GM23338 (cell line): ENCODE data around the gene CHN1. TPM values are rescaled to one million over a fixed set of nuclear protein-coding genes. Genes with fewer than 3 reads are reported as not detected.
A peak's percentile ranks its signal among the peaks of the same experiment; 100 is the strongest.

ENCODE experiments used
- ATAC-seq: fragments of 200-7000 bp; cut with Tn5 transposase; 3 replicates; pipeline ENCODE4 v1.9.1; 2020
- DNase-seq: peaks from one replicate; pipeline ENCODE4 v3.0.0-alpha.2; 2015; ENCODE audit warnings: low spot score
- H2AFZ ChIP-seq: fragments of 200-600 bp; sonication (generic); 2 replicates; pipeline ENCODE4 v1.8.0; 2016; ENCODE audit warnings: antibody characterized with exemption, mild to moderate bottlenecking, moderate library complexity
- H3F3A ChIP-seq: fragments of 200-600 bp; sonication (generic); replicated peaks from 2 replicates; pipeline ENCODE4 v1.8.0; 2017; ENCODE audit warnings: antibody characterized with exemption, mixed run types, low read depth
- H3K27ac ChIP-seq: fragments of 200-600 bp; sonication (generic); 2 replicates; pipeline ENCODE4 v1.6.1; 2016; ENCODE audit warnings: low read depth
- H3K27me3 ChIP-seq: fragments of 200-600 bp; sonication (generic); 2 replicates; pipeline ENCODE4 v1.8.0; 2016; ENCODE audit warnings: mild to moderate bottlenecking, mixed run types, moderate library complexity; ENCODE audit not compliant: insufficient read depth
- H3K36me3 ChIP-seq: fragments of 200-600 bp; sonication (generic); 2 replicates; pipeline ENCODE4 v1.8.0; 2016; ENCODE audit warnings: mild to moderate bottlenecking; ENCODE audit not compliant: insufficient read depth
- H3K4me1 ChIP-seq: fragments of 200-600 bp; sonication (generic); 2 replicates; pipeline ENCODE4 v1.8.0; 2016; ENCODE audit warnings: mild to moderate bottlenecking, moderate library complexity; ENCODE audit not compliant: insufficient read depth
- H3K4me2 ChIP-seq: fragments of 200-600 bp; sonication (generic); 2 replicates; pipeline ENCODE4 v1.7.1; 2017; ENCODE audit warnings: mixed run types
- H3K4me3 ChIP-seq: fragments of 200-600 bp; sonication (generic); 2 replicates; pipeline ENCODE4 v1.6.1; 2016; ENCODE audit warnings: mixed run types
- H3K79me2 ChIP-seq: fragments of 200-600 bp; sonication (generic); replicated peaks from 2 replicates; pipeline ENCODE4 v1.8.0; 2017; ENCODE audit warnings: mild to moderate bottlenecking; ENCODE audit not compliant: insufficient read depth
- H3K9me2 ChIP-seq: fragments of 200-600 bp; sonication (generic); 2 replicates; pipeline ENCODE4 v1.8.0; 2017; ENCODE audit not compliant: insufficient read depth
- H4K20me1 ChIP-seq: fragments of 200-600 bp; sonication (generic); replicated peaks from 2 replicates; pipeline ENCODE4 v1.8.0; 2017; ENCODE audit warnings: mild to moderate bottlenecking; ENCODE audit not compliant: insufficient read depth
- H3K27ac Mint-ChIP-seq: 2 replicates; pipeline ENCODE4 v1.8.0; 2020; ENCODE audit warnings: inconsistent platforms, mild to moderate bottlenecking, moderate library complexity, mixed read lengths
- H3K27me3 Mint-ChIP-seq: 3 replicates; pipeline ENCODE4 v1.8.0; 2022; ENCODE audit warnings: low read depth, mild to moderate bottlenecking, moderate library complexity, mixed read lengths, inconsistent platforms; ENCODE audit not compliant: insufficient read depth, poor library complexity
- H3K36me3 Mint-ChIP-seq: 3 replicates; pipeline ENCODE4 v1.8.0; 2021; ENCODE audit warnings: low read depth, mild to moderate bottlenecking, inconsistent platforms, moderate library complexity, mixed read lengths
- H3K4me1 Mint-ChIP-seq: 3 replicates; pipeline ENCODE4 v1.8.0; 2020; ENCODE audit warnings: mild to moderate bottlenecking, inconsistent platforms, mixed read lengths
- H3K4me3 Mint-ChIP-seq: 3 replicates; pipeline ENCODE4 v1.8.0; 2021; ENCODE audit warnings: moderate library complexity, mild to moderate bottlenecking, inconsistent platforms, mixed read lengths
- H3K9me3 Mint-ChIP-seq: 3 replicates; pipeline ENCODE4 v1.8.0; 2020; ENCODE audit warnings: moderate library complexity, mild to moderate bottlenecking, inconsistent platforms, mixed read lengths
- CREB1 ChIP-seq: fragments of 250-450 bp; sonication (Bioruptor Pico); IDR thresholded peaks from 2 replicates; pipeline ENCODE4 v1.5.0; 2020; ENCODE audit warnings: low read depth, mild to moderate bottlenecking, moderate library complexity
- CTCF ChIP-seq, 2 experiments: fragments of 200-600 bp in 1 of 2; sonication (generic) in 1 of 2; conservative IDR thresholded peaks; 2 replicates each; pipeline versions ENCODE4 v1.5.1 to v1.6.1; 2016 to 2017; ENCODE audit warnings: antibody characterized with exemption in 2 of 2, low read depth in 2 of 2, mild to moderate bottlenecking in 2 of 2, moderate library complexity in 1 of 2
- ETS1 ChIP-seq: IDR thresholded peaks from 2 replicates; pipeline ENCODE4 v1.6.1; 2016; ENCODE audit warnings: antibody characterized with exemption
- EZH2 ChIP-seq: fragments of 200-600 bp; sonication (generic); IDR thresholded peaks from one replicate; pipeline ENCODE4 v1.8.0; 2017; ENCODE audit warnings: antibody characterized with exemption, mild to moderate bottlenecking, low read depth; ENCODE audit not compliant: unreplicated experiment
- EZH2phosphoT487 ChIP-seq: fragments of 200-600 bp; sonication (generic); IDR thresholded peaks from one replicate; pipeline ENCODE4 v1.8.1; 2018; ENCODE audit warnings: antibody characterized with exemption; ENCODE audit not compliant: unreplicated experiment
- JUNB ChIP-seq: IDR thresholded peaks from one replicate; pipeline ENCODE4 v1.6.1; 2016; ENCODE audit warnings: antibody characterized with exemption; ENCODE audit not compliant: unreplicated experiment
- NANOG ChIP-seq: IDR thresholded peaks from 2 replicates; pipeline ENCODE4 v1.6.1; 2016; ENCODE audit warnings: antibody characterized with exemption, borderline replicate concordance
- REST ChIP-seq: IDR thresholded peaks from one replicate; pipeline ENCODE4 v1.6.1; 2018; ENCODE audit warnings: antibody characterized with exemption; ENCODE audit not compliant: unreplicated experiment
- ZNF331 ChIP-seq: fragments of 250-450 bp; sonication (Bioruptor Pico); IDR thresholded peaks from 2 replicates; pipeline ENCODE4 v1.5.0; 2020; ENCODE audit warnings: low read depth, mild to moderate bottlenecking, moderate library complexity
- polyA plus RNA-seq: library from polyadenylated mRNA; unstranded; fragments of >200 nt; fragmentation: Nextera tagmentation; extraction: Ambion mirVana; gene quantifications from 2 replicates; pipeline ENCODE4 v1.2.1, GENCODE V29; 2016
- total RNA-seq: library from RNA; depleted of rRNA; stranded (reverse); fragments of >200 nt; shearing (Covaris generic); gene quantifications from 2 replicates; pipeline ENCODE4 v1.2.3, GENCODE V29; 2014

The CHN1 gene
- total and polyA plus RNA-seq, 2 experiments from 2014 or later: 28.1 to 36.5 TPM

- Histone ChIP-seq H3K27me3 (no peaks in the 10 kb centered on the region), H3F3A (no peaks in the 10 kb centered on the region), H3K4me2 (no peak overlapping the region), H3K9me2 (no peaks in the 10 kb centered on the region), H3K4me3 (no peak overlapping the region), H3K36me3 (no peaks in the 10 kb centered on the region; the same call in 1 of the 2 replicates), H4K20me1 (no peaks in the 10 kb centered on the region), H3K27ac (no peak overlapping the region), H3K79me2 (no peaks in the 10 kb centered on the region), H2AFZ (no peak overlapping the region), H3K4me1 (peaks cover 19% of the 10 kb centered on the region)
- DNase-seq: no peak
- no peak for TF ChIP-seq JUNB
- TF ChIP-seq CREB1: no peak
- no peak for TF ChIP-seq EZH2phosphoT487
- no peak for TF ChIP-seq NANOG
- no peak for TF ChIP-seq ZNF331 (CRISPR knock-in tag)
- TF ChIP-seq EZH2: no peak
- TF ChIP-seq REST: no peak
- no peak for TF ChIP-seq ETS1
- Mint-ChIP-seq H3K36me3 (peaks cover 34% of the 10 kb centered on the region; the same call in 2 of the 3 replicates), H3K4me1 (peaks cover 20% of the 10 kb centered on the region), H3K27me3 (no peaks in the 10 kb centered on the region), H3K4me3 (no peak overlapping the region), H3K9me3 (no peaks in the 10 kb centered on the region), H3K27ac (peak overlapping the region; percentile 24)
- no peak for ATAC-seq
These were observed 204.6 kb downstream of the CHN1 start for GRCh38 chr2:174800436-174801205.

GRCh38 chr2:174798801-174799200 is 206.4 kb downstream of the CHN1 start:
- no peak overlapping the region for H3K4me2 ChIP-seq
- DNase-seq: peak; percentile 36
- H3F3A ChIP-seq: no peaks in the 10 kb centered on the region
- H4K20me1 ChIP-seq: no peaks in the 10 kb centered on the region
- H3K27ac Mint-ChIP-seq: no peak overlapping the region
- no peaks in the 10 kb centered on the region for H3K27me3 ChIP-seq
- H3K27ac ChIP-seq: no peak overlapping the region
- no peak overlapping the region for H3K4me3 Mint-ChIP-seq
- ATAC-seq: peak; percentile 23
- peaks cover 19% of the 10 kb centered on the region for H3K4me1 ChIP-seq
- no peaks in the 10 kb centered on the region; the same call in 1 of the 2 replicates for H3K36me3 ChIP-seq
- H3K4me1 Mint-ChIP-seq: peaks cover 31% of the 10 kb centered on the region
- no peak overlapping the region for H3K4me3 ChIP-seq
- H3K9me2 ChIP-seq: no peaks in the 10 kb centered on the region
- H3K79me2 ChIP-seq: no peaks in the 10 kb centered on the region
- no peaks in the 10 kb centered on the region for H3K9me3 Mint-ChIP-seq
- peaks cover 8% of the 10 kb centered on the region for H3K27me3 Mint-ChIP-seq
- H2AFZ ChIP-seq: no peak overlapping the region
- peaks cover 26% of the 10 kb centered on the region; the same call in 2 of the 3 replicates for H3K36me3 Mint-ChIP-seq
- no peak for TF ChIP-seq JUNB
- TF ChIP-seq CTCF (conservative IDR thresholded peaks at IDR 0.05; ENCODE audit: low read depth in 2 of 2): peak in 1 of 2 experiments; percentile 31; a peak in 1 of 4 replicates
- TF ChIP-seq REST: no peak
- TF ChIP-seq NANOG: no peak
